Adrenal gland (tissue), 12 donors: ENCODE measurements around the gene JAK2. TPM values are rescaled to one million over a fixed set of nuclear protein-coding genes. Genes with fewer than 3 reads are reported as not detected.

Experiments
- DNase-seq, 7 donors: peaks; one replicate each; pipeline ENCODE4 v3.0.0-alpha.2; 2019 to 2020
- H3K27ac ChIP-seq, 5 donors: fragments of 200-600 bp; sonication (generic) in 4 of 5; 1 replicate in 3 of 5; 2 replicates in 2 of 5; pipeline versions ENCODE4 v1.5.1 to v1.8.0; 2016 to 2020; ENCODE audit warnings: mild to moderate bottlenecking in 1 of 5
- H3K27me3 ChIP-seq: fragments of 200-600 bp; 2 replicates; pipeline ENCODE4 v1.8.0; 2021
- H3K36me3 ChIP-seq, 2 donors: fragments of 200-600 bp; replicated peaks in 1 of 2; 1 replicate in 1 of 2; 2 replicates in 1 of 2; pipeline versions ENCODE4 v1.5.1 to v1.8.0; 2018 to 2022
- H3K4me1 ChIP-seq, 2 donors: fragments of 200-600 bp; replicated peaks in 1 of 2; 1 replicate in 1 of 2; 2 replicates in 1 of 2; pipeline versions ENCODE4 v1.5.1 to v1.8.0; 2018 to 2021
- H3K4me3 ChIP-seq, 4 donors: fragments of 200-600 bp; sonication (generic) in 3 of 4; one replicate each; pipeline ENCODE4 v1.5.1; 2016 to 2018
- H3K9me3 ChIP-seq, 3 donors: fragments of 200-600 bp; sonication (generic) in 1 of 3; replicated peaks in 1 of 3; 1 replicate in 2 of 3; 2 replicates in 1 of 3; pipeline versions ENCODE4 v1.5.1 to v1.8.0; 2016 to 2021
- CTCF ChIP-seq, 6 experiments: fragments of 450-650 bp in 4 of 6; fragments of 200-600 bp in 2 of 6; sonication (generic) in 1 of 6; IDR thresholded peaks; 1 replicate in 5 of 6; 2 replicates in 1 of 6; pipeline versions ENCODE4 v1.5.1 to v1.8.0; 2016 to 2021; ENCODE audit warnings: antibody characterized with exemption in 6 of 6, mild to moderate bottlenecking in 2 of 6, moderate library complexity in 1 of 6
- POLR2A ChIP-seq, 2 donors: fragments of 450-650 bp; IDR thresholded peaks; one replicate each; pipeline ENCODE4 v1.6.1; 2017; ENCODE audit warnings: antibody characterized with exemption in 2 of 2, mild to moderate bottlenecking in 2 of 2, moderate library complexity in 1 of 2
- WGBS, 4 donors: extraction: QIAGEN DNeasy Blood & Tissue Kit in 2 of 4; methylation state at CpG; one replicate each; pipeline versions ENCODE4 v1.1.5 to v1.1.7; 2013 to 2017; 5-methylcytosine and 5-hydroxymethylcytosine counted together
- intact Hi-C, 2 donors: fragments of 100-400 bp; cut with DNase I; formaldehyde crosslinking; loops; one replicate each; pipeline versions ENCODE4 v1.14.1 to v1.15.0; 2022 to 2023
- polyA plus RNA-seq, 3 donors: library from polyadenylated mRNA; stranded (reverse); fragments of 200-250 nt in 2 of 3; fragments of 350-450 nt in 1 of 3; fragmentation: Illumina TruSeq in 1 of 3; extraction: RNeasy Lipid Tissue Mini Kit (QIAGEN cat#74804) in 1 of 3; gene quantifications; one replicate each; pipeline ENCODE4 v1.2.3, GENCODE V29; 2013 to 2014
- total RNA-seq, 9 donors: library from RNA; depleted of rRNA in 4 of 9; stranded (reverse); fragments of >200 nt in 4 of 9; fragments of 120-200 nt in 1 of 9; fragmentation: NEBNext Ultra II Directional in 1 of 9; extraction: Animal tissue kit (Norgen Biotek cat#: 25700) in 1 of 9; gene quantifications; one replicate each; pipeline versions ENCODE4 v1.1.0 to v1.2.4, GENCODE V29; 2013 to 2023
- donor health status: healthy with polysubstance abuse.
- donor health status: Bipolar disorder and iron deficiency.
- donor health status: DM: yes; HTN: yes; CAD: no.
- donor health status: DM: no; HTN: no; CAD: no.
- donor health status: DM: no; HTN: no; CAD: no.
- donor health status: DM: yes; HTN: yes; CAD: no.

JAK2 gene
- total and polyA plus RNA-seq, 12 donors: 3.5 to 21.0 (median 12.5) TPM

GRCh38 chr9:4946937-4947336 lies 38.1 kb upstream of the JAK2 start:
- WGBS, 4 donors: 76 to 93% (median 90%) methylated on average over 1 of the region's 1 CpG
- no peaks in the 10 kb centered on the region for H3K4me1 ChIP-seq
- H3K4me3 ChIP-seq: no peak overlapping the region
- DNase-seq: no peak
- no peak overlapping the region for H3K27ac ChIP-seq
- TF ChIP-seq CTCF (IDR thresholded peaks at IDR 0.05) (no peak), POLR2A (IDR thresholded peaks at IDR 0.05) (no peak)
- H3K36me3 ChIP-seq: no peaks in the 10 kb centered on the region
- H3K9me3 ChIP-seq: no peaks in the 10 kb centered on the region
- no peaks in the 10 kb centered on the region for H3K27me3 ChIP-seq
- intact Hi-C loops: no loop called here

GRCh38 chr9:4955836-4956235 lies 29.2 kb upstream of the JAK2 start:
- Histone ChIP-seq H3K4me3 (no peak overlapping the region), H3K27ac (no peak overlapping the region), H3K9me3 (no peaks in the 10 kb centered on the region), H3K4me1 (no peaks in the 10 kb centered on the region), H3K36me3 (no peaks in the 10 kb centered on the region), H3K27me3 (no peaks in the 10 kb centered on the region)
- TF ChIP-seq CTCF (IDR thresholded peaks at IDR 0.05): no peak
- TF ChIP-seq POLR2A (IDR thresholded peaks at IDR 0.05): no peak
- 89 to 92% (median 90%) methylated on average over 2 of the region's 2 CpGs for WGBS, 4 donors
- no peak for DNase-seq
- intact Hi-C loops: no loop called here

- no peak overlapping the region for H3K27ac ChIP-seq
- WGBS, 4 donors: 92 to 98% (median 94%) methylated on average over 3 of the region's 3 CpGs
Measured at GRCh38 chr9:4959031-4959430, 26.0 kb upstream of the JAK2 start.

GRCh38 chr9:4962085-4962484 lies 23.0 kb upstream of the JAK2 start:
- TF ChIP-seq CTCF (IDR thresholded peaks at IDR 0.05): no peak
- no peak for TF ChIP-seq POLR2A (IDR thresholded peaks at IDR 0.05)
- H3K27ac ChIP-seq: no peak overlapping the region
- H3K36me3 ChIP-seq: no peaks in the 10 kb centered on the region
- no peak for DNase-seq
- no peaks in the 10 kb centered on the region for H3K27me3 ChIP-seq
- WGBS, 4 donors: 63 to 83% (median 70%) methylated on average over 2 of the region's 2 CpGs
- intact Hi-C loops: no loop called here
- no peaks in the 10 kb centered on the region for H3K9me3 ChIP-seq
- no peaks in the 10 kb centered on the region for H3K4me1 ChIP-seq
- H3K4me3 ChIP-seq: no peak overlapping the region

More at GRCh38 chr9:4959031-4959430, 26.0 kb upstream of the JAK2 start:
- DNase-seq: no peak
- H3K4me3 ChIP-seq: no peak overlapping the region
- H3K9me3 ChIP-seq: no peaks in the 10 kb centered on the region
- H3K27me3 ChIP-seq: no peaks in the 10 kb centered on the region
- TF ChIP-seq CTCF (IDR thresholded peaks at IDR 0.05) (no peak), POLR2A (IDR thresholded peaks at IDR 0.05) (no peak)
- H3K36me3 ChIP-seq: no peaks in the 10 kb centered on the region
- intact Hi-C loops: no loop called here
- H3K4me1 ChIP-seq: no peaks in the 10 kb centered on the region
